MV-4-11 (cell line): Measurements from ENCODE around the gene PPP2R2D.
"Not testable (repeated sequence)": the region's sequence is repeated elsewhere in the genome, so short reads cannot be mapped to it uniquely, and the experiment has no call there.

Experiments used
- DNase-seq: peaks from one replicate; lab custom pipeline; 2025; lab: John Stamatoyannopoulos, UW

PPP2R2D gene

DNA sequence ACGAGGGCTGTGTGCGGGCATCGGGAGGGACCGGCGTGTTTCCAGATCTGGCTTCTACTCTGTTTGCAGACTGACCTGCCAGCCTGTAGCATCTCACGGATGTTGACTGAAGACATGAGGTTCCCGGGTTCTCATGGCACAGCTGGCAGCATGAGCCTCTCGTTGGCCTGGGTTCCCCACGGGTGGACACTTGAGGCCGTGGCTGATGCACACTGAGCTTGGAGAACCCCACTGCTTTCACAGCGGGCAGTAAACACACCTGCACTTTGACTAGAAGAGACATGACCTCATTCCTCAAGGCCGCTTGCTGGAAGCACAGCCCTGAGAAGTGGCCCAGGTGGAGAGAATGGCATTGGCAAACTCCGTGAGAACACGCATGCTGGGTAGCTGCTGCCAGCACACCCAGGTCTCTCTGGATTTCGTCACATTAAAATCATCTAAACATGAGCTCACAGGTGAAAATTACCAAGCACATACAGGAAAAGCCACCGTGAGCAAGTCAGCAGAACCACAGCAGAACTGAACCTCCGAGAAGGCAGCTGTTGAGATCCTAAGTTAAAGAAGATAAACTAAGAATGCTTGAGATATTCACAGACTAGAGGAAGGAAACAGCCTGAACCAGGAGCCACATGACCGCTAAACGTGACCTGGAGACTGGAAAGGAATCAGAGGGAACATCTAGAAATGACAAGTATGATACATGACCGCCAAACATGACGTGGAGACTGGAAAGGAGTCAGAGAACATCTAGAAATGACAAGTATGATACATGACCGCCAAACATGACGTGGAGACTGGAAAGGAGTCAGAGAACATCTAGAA, 48.4 kb downstream of the PPP2R2D start:
- DNase-seq: no peak

DNA sequence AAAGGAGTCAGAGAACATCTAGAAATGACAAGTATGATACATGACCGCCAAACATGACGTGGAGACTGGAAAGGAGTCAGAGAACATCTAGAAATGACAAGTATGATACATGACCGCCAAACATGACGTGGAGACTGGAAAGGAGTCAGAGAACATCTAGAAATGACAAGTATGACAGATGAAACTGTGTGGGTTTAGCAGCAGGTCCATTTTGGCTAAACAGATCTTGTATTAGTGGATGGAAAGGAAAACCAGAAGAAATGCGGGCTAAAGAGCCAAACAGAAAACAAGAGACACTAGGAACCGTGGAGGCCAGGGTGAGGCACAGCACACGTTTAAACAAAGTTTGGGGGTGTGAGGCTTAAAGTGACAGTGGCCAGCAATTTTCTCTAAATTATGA, 49.1 kb downstream of the PPP2R2D start:
- not testable (repeated sequence) for DNase-seq

- DNase-seq: no peak
Measured at GRCh38 chr10:131954356-131954965, 53.7 kb downstream of the PPP2R2D start.

DNA sequence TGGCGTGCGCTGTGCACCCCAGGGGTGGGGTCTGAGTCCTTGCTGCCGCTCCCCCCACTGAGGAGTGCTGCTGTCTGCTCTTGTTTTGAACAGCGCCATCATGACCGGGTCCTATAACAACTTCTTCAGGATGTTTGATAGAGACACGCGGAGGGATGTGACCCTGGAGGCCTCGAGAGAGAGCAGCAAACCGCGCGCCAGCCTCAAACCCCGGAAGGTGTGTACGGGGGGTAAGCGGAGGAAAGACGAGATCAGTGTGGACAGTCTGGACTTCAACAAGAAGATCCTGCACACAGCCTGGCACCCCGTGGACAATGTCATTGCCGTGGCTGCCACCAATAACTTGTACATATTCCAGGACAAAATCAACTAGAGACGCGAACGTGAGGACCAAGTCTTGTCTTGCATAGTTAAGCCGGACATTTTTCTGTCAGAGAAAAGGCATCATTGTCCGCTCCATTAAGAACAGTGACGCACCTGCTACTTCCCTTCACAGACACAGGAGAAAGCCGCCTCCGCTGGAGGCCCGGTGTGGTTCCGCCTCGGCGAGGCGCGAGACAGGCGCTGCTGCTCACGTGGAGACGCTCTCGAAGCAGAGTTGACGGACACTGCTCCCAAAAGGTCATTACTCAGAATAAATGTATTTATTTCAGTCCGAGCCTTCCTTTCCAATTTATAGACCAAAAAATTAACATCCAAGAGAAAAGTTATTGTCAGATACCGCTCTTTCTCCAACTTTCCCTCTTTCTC, 55.0 kb downstream of the PPP2R2D start:
- no peak for DNase-seq

DNA sequence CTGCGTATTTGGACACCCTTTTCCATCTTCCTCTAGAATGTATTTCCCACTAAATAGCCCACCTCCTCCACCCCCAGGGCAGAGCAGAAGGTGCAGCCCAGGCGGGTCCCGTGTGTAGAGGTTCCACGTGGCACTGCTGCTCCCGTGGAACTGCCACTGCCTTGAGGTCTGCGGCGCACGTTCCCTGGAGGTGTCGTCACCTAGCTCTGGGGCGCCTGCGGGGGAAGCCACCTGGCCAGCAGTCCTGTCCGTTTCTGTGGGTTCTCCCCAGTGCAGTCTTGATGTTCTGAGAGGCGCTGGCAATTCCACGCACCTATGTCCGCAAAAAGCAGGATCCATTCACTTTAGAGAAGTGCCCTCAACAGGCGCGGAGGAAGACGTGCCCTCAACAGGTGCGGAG, 59.0 kb downstream of the PPP2R2D start:
- DNase-seq: no peak

DNA sequence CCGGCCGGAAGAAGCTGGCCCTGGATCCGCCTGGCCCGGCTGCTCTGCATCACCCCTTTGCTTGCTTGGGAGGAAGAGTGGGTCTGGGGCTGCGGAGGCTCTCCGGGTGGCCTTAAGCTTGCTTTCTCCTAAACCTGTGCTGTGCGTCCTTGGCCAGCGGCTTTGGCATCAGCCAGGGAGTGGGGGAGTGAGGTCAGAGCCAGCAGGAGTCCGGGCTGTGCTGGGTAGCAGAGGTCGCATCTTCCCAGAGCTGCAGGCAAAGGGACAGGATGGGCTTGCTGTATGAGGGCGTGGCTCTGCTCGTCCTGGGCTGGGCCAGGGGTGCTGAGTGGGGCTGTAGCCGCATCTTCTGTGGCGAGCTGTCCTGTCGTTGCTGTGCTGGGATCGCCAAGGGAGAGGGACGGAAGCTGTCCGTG, 59.8 kb downstream of the PPP2R2D start:
- DNase-seq: no peak

GRCh38 chr10:131961047-131961776, 60.4 kb downstream of the PPP2R2D start:
- DNase-seq: no peak

- DNase-seq: no peak
Measured at GRCh38 chr10:131961777-131962662, 61.2 kb downstream of the PPP2R2D start.

DNA sequence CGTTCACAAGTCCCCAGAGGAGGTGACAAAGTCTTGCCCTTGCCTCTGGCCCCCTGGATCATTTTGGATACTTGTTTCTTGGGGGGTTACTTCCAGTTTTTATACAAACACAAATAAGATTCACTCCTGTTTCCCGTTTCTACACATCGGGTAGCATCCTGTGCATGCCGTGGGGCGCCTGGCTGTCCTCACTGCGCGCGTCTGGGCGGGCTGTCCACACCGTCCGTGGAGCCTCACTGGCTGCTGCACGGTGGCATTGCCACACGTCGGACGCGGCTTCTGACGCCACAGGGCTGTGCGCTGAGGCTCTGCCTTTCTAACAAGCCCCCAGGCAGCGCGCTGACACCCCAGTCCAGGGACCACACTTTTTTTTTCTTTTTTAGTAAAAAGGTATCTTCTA, 62.5 kb downstream of the PPP2R2D start:
- DNase-seq: no peak

- no peak for DNase-seq
Measured at GRCh38 chr10:131963811-131964210, 63.0 kb downstream of the PPP2R2D start.

GRCh38 chr10:131964298-131964697, 63.5 kb downstream of the PPP2R2D start:
- DNase-seq: no peak

GRCh38 chr10:131968949-131969348, 68.1 kb downstream of the PPP2R2D start:
- DNase-seq: no peak

DNA sequence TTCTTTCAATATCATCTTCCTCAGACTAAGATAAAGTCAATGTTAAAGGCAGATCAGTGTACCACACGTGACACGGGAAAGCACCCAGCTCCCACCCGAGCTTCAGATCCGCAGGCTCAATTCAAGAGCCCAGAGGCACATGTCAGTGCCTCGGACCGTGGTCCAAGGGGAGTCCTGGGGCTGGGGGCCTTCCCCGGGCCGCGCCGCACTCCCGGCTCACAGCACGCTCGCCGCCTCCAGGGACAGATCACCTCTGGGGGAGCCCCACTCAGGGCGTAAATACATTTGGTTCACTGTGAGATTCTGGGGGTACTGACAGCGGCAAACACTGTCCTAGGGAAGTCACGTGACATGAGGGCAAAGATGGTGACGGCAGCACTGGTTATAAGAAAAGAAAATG, 70.1 kb downstream of the PPP2R2D start:
- DNase-seq: no peak

- DNase-seq: no peak
Measured at GRCh38 chr10:131971591-131971990, 70.8 kb downstream of the PPP2R2D start.

GRCh38 chr10:131972474-131973071, 71.8 kb downstream of the PPP2R2D start:
- no peak for DNase-seq

DNA sequence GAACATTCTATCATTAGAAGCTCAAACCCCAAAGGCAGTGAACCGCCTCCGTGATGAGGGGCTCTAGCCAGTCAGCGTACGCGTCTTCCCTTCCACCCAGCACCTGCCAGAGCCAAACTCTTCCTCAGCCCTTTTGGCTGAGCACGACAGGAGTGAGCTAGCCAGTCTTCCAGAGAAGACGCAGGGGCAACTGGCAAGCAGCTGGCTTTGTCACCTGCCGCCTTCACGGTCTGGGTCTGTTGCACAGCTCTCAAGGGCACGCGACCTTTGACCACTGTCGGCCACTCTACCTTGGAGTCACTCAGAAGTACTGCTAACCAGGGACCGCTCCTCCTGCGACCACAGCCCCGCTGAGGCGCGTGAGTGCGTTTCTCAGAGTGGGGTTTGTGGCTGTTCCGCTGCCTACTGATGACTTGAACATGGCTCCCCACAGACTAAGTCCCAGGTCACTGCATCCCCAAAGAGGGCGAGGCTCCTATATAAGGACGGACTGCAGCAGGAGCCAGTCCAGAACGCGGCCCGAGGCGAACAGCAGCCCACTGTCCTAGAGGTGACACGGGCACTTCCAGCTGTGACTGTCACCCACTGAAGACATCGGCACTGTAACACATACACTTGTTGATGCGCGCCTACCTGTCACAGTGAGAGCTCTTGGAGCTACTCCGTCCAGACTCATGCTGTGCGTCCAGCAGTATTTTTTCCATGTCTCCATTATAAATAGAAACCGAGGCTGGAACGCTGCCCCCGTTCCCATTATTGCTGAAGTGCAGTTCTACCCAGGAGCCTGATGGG, 72.5 kb downstream of the PPP2R2D start:
- DNase-seq: no peak

DNA sequence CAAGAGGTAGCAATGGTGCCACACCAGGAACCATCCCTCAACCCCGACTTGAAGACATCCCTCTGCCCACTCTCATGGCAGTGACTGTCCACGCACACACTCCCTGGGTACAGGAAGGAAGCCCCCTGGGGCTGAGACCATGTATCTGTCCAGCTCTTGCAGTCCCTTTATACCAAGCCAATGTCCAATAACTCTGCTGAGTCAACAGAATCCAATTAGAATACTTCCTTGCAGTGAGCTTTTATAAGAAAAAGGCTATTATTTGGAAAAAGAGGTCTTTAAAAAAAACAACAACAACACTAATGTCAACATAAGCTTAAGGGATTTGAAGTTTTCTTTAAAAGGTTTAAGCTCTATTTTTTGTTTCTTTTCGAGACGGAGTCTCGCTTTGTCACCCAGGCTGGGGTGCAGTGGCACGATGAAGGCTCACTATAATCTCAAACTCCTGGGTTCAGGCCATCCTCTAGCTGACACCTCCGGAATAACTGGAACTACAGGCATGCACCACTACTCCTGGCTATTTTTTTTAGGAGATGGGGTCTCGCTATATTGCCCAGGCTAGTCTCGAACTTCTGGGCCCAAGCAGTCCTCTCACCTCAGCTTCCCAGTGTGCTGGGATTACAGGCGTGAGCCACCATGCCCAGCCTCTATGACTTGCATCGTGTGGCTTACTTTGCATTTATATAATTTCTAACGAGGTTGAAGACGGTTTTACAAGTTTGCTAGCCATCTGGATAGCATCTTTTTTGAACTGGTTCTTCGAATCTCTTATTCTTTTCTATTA, 73.4 kb downstream of the PPP2R2D start:
- no peak for DNase-seq

DNA sequence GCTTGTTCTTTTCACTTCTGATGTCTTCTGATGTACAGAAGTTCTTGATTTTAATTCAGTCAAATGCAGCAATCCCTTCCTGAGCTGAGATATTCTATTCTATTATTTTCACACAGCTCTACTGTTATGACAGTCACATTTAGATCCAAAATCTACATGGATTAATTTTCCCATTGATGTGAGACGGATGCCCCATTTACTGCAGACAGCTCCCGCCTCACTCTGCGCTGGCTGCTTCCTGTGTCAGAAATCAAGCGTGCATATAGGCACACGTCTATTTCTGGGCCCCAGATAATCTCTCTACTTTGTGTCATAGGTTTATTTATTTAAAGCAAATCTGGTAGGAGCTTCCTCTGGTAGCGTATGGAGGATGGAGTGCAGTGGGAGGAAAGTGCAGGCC, 74.2 kb downstream of the PPP2R2D start:
- DNase-seq: no peak

DNA sequence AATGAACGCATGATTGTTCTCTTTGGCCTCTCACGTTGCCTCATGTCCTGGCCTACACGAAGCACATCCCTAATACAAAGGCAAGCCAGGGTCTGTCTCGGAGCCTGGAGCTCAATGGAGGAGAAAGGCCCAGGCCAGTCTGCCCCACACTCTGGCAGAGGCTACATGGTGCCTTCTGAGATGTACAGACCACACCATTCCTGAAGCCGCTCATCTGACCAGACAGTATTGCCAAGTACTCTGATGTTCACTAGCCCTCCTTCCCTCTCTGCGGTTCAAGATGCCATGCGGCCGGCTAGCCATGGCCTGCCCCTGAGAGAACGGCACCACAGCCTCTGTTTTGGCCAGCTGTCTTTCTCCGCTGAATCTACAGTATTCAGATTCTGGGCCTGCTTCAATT, 75.0 kb downstream of the PPP2R2D start:
- DNase-seq: no peak
